Limb (tissue), 2 donors: ENCODE results near the gene LRRTM4.

Experiments used
- DNase-seq, 2 donors: peaks; one replicate each; pipeline ENCODE4 v3.0.0-alpha.2; 2016; ENCODE audit errors: extremely low spot score in 2 of 2

The LRRTM4 gene

DNA sequence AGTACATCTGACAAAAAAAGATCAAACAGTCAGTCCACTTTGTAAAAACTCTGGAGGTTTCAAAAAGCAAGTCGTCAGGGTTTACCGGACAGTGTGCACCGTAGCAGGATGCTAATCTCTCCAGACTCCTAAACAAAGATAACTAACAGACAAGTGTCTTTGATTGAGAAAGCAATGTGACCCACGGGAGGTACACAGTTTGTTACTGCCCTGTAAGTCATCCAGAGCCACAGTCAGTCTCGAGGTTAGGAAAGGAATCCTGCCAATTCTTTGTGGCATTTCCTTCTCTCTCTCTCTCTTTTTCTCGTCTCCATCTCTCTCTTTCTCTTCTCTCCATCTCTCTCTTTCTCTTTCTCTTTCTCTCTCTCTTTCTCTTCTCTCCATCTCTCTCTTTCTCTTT lies 42.8 kb downstream of the LRRTM4 start:
- no peak for DNase-seq

DNA sequence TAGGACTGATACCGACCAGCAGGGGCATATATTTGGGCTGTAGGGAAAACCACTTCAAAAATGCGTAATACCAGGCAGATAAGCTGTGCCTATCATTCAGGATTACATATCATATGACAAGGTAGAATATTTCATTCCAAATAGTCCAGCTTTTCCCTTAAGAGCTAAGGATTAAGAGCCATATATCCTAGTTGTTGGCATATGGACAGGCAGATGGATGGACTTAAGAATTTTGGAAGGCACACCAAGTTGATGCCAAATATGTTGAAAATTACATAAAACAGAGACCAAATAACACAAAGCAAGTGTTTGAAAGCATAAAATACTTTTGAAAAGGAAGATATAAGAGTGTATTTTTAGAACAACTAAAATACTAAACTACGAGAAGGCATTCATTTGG lies 52.1 kb downstream of the LRRTM4 start:
- no peak for DNase-seq

DNA sequence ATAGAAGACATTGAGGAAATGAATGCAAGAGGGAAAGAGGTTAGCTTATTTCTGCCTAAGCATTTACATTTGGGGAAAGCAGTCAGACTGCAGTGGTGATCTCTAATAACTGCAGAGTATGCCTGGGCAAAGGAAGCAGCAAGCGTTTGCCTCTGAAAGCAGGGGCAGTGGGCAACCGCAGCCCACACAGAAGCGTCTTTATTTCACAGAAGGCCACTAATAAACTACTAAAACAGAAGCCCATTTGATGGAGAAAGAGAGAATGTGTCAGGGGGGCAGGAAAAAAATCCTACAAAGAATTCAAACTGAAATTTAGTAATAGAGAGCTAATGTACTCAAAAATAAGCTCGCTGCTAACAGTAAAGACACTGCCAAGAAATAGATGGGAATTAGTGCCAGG lies 53.1 kb downstream of the LRRTM4 start:
- DNase-seq: no peak

DNA sequence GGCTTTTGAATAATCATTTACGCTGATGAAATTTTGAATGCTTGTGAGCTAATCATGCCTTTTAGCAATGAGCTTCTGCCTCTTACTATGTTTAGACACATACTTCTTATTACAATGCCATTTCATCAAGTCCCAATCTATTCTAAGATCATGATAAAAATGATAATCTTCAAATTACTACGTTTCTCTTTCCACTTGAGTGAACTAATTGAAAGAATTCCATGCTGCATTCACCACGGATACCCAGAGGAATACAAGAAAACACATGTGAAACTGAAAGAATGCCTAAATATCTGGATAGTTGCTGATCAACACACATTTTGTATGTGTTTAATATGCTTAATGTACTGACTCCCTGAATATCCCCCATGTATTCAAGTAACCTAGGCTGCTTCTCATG lies 62.3 kb downstream of the LRRTM4 start:
- DNase-seq: no peak

DNA sequence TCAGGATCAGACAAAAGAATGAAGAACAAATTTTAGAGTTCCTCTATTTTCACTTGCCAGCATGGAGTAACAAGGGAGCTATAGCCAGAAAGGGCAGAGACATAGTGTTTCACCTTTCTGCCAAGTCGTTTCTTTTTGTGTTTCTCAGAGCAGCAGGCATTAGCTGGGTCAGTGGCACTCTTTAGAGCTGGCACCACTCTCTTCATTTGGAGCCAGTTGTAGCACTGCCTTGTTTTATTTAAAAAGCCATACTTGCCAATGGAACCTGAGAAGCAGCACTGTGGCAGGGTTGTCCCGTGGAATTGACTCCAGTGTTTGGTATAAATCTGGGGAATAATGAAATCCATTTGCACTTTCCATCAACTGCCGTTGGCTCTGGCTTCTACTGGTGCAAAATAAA lies 64.0 kb downstream of the LRRTM4 start:
- DNase-seq: no peak

DNA sequence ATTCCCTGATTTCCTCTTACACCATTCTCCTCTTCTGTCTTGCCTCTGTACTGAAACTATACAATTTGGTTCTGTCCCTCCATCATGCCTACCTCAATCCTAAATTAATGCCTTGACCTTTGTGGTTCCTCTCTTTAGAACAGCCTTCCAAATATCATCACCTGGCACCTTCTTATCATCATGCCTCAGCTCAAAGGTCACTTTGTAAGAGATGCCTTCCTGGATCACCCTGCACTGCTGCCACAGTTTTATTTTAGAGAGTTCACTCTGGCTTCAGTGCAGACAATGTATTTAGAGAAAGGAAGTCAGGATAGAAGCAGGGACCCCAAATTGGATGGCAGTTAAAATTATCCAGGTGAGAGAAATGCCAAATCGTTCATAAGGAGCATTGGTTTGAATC lies 64.5 kb downstream of the LRRTM4 start:
- DNase-seq: no peak

DNA sequence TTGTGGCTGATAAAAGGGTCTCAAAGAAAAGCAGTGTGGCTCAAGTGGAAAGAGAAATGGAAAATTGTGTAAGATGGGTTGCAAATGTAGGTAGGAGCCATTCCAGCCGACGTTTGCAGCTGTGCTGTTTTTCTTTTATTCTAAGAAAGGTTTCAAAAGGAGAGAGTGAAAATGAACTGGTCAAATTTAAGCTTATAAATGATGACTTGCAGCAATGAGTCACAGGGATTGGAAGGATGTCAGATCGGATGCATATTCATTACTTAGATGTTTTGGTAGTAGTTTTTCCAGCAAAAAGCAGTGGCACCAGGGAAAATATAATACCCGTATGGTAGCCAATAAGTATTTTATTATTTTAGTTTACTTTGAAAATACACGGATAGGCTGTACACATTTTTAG lies 79.1 kb downstream of the LRRTM4 start:
- DNase-seq: no peak

DNA sequence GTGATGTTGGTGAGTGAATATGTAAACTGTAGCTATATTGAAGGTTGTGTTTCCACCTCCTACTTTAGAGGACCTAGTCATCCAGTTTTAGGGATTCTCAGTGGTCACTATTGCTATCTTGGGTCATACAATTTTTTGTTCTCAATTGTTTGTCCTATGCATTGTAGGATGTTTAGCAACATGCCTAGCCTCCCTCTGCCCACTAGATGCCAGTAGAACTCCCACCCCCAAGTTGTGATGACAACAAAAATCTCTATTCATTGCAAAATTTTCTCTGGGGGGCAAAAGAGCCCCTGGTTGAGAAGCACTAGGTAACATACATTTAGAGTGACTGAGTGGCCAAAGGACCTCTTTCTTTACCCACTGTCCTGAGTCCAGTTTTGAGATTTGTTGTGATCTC lies 87.3 kb downstream of the LRRTM4 start:
- no peak for DNase-seq

DNA sequence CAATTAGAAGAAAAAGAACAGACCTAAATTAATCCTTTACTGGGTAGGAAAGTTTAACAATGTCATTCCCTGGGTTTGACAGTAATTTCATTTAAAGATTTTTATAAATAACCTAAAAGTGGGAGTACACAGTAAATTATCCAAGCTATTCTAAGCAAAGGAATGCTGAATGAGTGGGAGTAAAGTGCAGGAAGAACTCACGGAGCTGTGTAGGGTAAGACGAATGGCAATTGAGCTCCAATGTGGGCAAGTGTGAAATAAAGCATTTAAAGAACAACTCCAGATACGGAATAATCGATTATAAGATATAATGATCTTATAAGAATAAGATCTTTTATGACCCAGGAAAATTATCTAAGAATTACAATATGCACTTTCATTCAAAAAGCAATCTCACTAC lies 93.2 kb downstream of the LRRTM4 start:
- no peak for DNase-seq

DNA sequence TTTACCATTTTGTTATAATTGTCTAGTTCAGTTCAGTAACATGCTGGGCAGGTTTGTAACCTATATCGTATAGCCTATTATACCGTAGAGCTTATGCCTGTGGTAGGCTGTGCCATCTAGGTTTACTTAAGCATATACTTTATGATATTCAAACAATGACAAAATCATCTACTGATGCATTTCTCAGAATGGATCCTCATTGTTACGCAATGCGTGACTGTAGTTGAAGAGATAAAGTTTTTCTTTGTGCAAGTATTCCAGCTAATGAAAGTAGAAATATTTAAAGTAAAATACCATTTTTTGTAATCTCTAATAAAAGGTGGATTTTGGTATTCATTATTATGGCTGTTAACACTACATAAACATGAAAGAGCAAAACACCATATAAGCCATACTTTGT lies 100.2 kb downstream of the LRRTM4 start:
- no peak for DNase-seq

DNA sequence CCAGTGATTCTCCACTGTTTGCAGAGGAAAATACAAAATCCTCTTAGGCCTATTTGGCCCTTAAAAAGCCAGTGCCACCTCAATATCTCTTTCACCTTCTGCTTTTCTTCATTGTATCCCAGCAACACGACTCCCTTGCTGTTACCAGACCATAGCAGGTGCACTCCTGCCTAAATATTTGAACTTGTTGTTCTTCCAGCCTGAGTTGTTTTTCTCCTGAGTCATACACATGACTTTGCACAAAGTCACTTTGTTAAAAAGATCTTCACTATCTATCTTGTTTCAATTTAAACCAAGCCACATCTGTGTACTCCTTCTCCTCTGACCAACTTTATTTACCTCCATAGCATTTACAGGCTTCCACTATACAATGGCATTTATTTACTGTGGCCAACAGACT lies 103.6 kb downstream of the LRRTM4 start:
- DNase-seq: no peak

DNA sequence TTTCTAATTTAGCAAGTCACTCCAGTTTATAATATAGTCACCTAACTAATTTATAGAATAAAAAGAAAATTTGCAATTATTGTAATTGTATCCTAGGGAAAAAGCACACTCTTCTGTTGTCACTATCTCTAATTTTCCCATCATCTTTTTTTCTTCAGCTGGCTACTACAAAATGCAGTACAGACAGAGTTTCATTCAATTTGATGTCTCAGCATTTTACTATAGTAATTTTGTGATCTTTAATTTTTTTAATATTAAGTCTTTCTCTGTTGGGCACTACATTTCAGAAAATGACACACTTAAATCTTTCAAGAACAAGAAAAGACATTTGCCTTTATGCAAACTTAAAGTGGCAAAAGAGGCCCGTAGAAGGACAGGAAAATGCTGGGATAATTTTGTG lies 118.0 kb downstream of the LRRTM4 start:
- DNase-seq: no peak

DNA sequence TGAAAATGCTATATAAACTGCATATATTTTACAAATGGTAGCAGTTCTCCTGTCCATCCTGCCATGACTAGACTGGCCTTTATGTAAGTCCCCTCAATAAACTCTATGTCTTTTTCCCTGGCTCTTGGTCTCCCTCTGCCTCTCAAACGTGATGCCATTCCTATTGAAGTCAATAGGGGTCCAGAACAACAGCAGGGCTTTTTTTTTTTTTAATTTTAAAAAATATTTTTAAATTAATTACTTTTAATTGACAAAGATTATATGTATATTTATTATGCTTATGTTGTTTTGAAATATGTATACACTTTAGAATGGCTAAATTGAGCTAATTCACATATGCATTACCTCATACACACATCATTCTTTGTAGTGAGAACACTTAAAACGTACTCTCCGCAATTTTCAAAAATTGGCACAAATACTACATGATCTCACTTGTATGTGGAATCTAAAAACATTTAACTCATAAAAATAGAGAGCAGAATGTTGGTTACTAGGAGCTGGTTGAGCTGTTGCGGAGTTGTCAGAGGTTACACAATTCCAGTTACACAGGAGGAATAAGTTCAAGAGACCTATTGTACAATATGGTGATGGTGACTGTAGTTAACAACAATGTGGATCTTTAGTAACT lies 123.1 kb downstream of the LRRTM4 start:
- no peak for DNase-seq

DNA sequence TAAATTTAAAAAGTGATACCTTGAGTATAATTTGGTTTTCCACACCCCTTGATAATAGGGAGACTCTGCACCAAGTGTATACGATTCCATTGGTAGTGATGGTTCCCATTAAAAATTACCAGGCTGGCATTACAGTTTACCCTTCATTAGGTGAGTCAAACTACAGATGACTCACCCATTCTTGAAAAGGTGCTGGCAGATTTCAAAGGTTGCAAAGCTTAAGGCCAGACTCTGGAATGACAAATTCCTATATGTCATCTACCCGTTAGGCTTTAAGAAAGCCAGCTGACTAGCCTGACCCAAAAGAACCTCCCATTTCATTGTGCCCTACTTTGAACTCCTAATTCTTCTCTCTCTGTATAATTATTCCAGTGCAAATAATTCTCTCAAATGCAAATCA lies 124.4 kb downstream of the LRRTM4 start:
- DNase-seq: no peak

DNA sequence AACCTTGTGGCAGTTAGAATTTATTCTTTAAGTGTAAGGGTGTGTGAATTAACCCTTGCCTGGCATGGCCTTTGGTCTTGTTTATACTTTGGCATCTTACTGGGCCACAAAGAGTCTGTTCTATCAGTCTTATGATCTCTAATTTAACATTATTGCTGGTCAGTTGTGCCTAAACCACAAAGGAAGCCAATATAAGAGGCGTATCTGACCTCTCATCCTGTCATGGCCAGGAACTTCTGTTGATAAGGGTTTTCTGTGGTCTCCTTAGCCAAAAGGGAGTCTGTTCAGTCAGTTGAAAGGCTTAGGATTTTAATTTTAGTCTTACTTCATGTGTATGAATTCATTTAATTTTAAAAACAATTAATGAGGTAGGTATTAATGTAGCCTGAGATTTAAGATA lies 127.2 kb downstream of the LRRTM4 start:
- no peak for DNase-seq

DNA sequence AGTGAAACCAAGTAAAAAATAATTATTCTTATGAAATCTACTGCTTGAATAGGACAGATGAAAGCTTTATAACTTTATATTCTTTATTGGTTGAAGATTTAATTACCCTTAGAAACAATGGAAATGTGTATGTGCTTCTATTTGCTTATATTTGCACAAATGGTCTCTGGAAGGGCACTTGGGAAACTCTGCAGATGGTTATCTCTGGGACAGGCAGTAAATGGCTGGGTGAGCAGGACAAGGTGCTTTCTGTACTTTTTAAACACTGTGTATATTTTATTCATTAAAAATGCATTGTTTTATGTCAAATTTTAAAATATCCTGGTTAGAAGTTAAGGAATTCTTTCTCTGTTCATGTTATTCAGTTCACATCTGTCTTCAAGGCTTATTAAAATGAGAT lies 131.1 kb downstream of the LRRTM4 start:
- DNase-seq: no peak

DNA sequence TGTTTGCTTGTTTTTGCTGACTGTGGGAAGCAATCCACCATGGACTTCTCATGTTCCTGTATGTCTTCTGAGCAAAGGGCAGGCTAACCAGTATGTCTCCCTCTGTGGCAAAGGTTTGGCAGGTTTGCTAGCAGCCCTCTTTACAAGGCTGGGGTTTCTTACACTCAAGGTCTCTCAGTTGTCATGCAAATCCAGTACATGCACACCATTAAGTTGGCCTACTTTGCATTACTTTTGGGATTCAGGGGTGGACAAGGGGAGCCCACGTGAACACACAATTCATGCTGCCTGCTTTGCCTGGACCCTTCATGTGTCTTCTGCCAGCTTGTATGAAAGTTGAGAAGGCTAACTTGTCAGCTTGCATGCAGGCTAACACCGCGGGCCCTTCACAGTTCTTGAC lies 134.9 kb downstream of the LRRTM4 start:
- no peak for DNase-seq

DNA sequence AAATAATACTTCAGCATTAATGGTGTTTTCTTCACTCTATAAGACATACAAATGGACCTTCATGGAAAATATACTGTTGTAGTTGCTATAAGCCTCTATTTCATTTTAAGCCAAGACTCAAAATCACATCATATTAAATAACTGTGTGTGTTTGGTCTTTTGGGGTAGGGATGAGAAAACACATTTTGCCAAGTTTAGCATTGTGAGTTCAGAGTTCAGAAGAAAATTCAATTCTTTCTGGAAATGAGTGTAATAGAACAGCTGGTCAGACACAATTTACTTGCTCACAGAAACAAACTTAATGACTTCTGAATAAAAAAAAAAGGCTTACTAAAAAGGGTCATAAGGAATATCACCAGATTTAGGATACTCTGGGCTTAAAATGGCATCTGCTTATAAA lies 149.5 kb downstream of the LRRTM4 start:
- DNase-seq: no peak

DNA sequence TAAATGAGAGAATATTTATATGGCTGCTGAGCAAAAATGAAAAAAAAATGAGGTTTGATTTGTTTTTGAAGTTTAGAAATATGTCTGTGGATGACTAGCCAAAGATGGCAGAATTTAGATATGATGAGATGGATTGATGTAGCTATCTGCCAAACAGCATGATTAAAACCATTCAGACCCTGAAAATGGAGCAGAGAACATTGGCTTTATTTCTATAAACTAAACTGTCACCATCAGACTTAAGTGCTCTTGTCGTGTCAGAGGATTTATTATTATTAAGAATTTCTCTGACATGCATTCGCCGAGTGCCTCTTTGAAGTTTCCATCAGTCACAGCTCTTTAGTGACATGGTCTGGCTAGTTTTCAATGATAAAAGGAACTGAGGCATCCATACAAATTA lies 151.7 kb downstream of the LRRTM4 start:
- no peak for DNase-seq

DNA sequence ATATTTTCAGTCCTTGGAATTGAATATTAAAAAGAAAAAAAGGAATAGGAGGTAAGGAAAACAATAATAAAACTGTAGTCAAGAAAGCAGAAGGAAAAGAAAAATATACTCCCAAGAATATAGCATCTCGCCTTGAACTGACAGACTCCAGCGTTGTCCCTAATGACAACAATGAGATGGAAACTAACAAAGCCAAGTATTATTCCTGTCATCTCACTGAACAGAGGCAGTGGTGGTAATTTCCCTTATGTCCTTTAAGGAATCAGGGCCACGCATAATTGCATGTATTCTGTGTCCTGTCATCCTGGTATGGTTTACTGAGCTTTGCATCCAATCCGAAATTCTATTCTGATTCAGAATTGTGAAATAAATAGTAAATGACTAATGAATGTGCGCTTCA lies 158.9 kb downstream of the LRRTM4 start:
- no peak for DNase-seq

DNA sequence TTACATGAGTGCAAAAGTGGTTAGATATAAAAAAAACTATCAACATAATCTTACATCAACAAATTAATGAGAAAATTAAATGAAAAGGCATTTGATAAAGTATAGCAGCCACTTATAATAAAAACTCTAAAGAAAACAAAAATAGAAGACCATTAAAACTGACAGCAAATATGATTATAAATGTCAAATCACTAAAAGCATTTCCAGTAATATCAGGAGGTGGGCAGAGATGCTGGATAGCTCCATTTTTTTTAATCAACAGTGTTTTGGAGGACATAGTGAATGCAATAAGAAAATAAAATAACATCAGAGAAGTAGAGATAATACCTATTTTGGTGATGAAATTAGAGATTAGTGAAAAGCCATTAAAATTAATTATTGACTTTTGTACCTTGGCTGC lies 173.4 kb downstream of the LRRTM4 start:
- no peak for DNase-seq

DNA sequence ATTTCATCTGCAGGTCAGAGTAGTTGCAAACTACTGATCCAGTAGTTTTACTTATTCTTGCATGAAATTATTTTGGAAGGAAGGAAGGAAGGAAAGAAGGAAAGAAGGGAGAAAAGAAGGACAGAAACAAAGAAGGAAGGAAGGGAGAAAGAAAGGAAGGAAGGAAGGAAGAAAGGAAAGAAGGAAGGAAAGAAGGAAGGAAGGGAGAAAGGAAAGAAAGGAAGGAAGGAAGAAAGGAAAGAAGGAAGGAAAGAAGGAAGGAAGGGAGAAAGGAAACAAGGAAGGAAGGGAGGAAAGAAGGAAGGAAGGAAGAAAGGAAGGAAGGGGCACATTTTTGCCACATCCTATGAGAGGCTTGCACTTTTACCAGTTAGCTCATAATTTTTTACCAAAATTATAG lies 186.2 kb downstream of the LRRTM4 start:
- DNase-seq: no peak

DNA sequence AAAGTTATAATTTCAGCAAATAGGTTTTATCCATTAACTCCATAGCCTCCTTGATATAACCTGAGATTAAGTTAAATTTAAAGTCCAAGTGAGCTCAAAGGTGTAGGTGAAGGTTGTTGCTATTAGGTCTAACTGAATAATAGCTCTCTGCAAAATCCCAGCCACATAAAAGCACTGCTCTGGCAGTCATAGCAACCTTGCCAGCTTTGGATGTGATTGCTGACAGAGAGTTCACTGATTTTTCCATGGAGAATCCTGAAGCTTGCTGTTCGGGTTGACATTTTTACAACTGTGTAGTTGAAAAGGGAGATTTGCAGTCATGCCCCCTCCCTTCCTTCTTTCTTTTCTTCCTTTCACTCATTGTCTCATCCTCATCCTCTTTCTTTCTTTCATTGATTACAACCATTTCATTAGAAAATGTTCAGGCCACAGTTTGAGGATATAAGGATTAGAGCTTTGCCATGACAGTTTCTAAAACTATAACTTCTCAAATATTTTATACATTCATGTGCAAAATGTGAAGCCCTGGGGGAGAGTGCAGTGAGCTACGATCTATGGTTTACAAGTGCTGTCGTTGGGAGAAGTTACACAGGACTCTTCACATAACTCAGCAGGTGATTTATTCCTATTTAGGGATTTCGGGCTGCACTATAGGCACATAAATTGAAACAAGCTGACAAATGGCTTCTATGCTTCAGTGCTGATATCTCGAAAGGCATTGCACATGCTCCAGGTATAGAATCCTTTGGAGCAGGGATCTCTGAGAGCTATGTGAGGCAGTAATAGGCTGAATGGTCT lies 193.8 kb downstream of the LRRTM4 start:
- no peak for DNase-seq

DNA sequence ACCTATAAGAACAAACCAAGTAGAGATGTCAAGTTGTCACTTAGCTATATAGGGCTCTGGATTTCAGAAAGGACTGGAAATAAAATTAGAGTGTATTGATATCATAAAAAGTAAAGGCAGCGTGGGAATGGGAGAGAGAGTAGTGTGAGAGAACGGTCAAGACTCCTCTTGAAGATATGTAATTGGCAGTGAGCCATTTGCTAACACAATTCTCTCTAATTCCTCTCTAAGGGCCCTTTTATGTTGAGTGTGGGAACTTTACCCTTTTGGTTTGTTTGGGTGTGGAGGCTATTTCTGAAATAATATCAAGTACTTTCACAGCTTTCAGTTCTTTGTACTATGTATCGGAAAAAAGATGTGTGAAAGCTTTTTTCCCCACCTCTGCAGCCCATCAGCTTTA lies 196.8 kb downstream of the LRRTM4 start:
- no peak for DNase-seq
